Esophagus muscularis mucosa (tissue), 4 donors: ENCODE data around the gene ADAM30.

ENCODE experiments used
- CTCF ChIP-seq, 3 experiments: fragments of 200-600 bp in 2 of 3; fragments of 450-650 bp in 1 of 3; sonication (generic) in 2 of 3; IDR thresholded peaks; one replicate each; pipeline ENCODE4 v1.5.1; 2017 to 2019; ENCODE audit warnings: antibody characterized with exemption in 3 of 3, mild to moderate bottlenecking in 2 of 3, moderate library complexity in 1 of 3
- EP300 ChIP-seq: sonication (generic); formaldehyde crosslinking; IDR thresholded peaks from one replicate; pipeline ENCODE4 v1.6.1; 2017; ENCODE audit warnings: antibody characterized with exemption
- POLR2A ChIP-seq: fragments of 450-650 bp; IDR thresholded peaks from one replicate; pipeline ENCODE4 v1.6.1; 2017; ENCODE audit warnings: antibody characterized with exemption, moderate library complexity, mild to moderate bottlenecking, low read depth
- POLR2AphosphoS5 ChIP-seq, 2 donors: sonication (generic); formaldehyde crosslinking; IDR thresholded peaks; one replicate each; pipeline ENCODE4 v1.6.1; 2017; ENCODE audit warnings: antibody characterized with exemption in 2 of 2

- TF ChIP-seq POLR2A, result no peak
- no peak for TF ChIP-seq CTCF (IDR thresholded peaks at IDR 0.05)
- TF ChIP-seq POLR2AphosphoS5 (IDR thresholded peaks at IDR 0.05), result no peak
- no peak for TF ChIP-seq EP300
Measured at GRCh38 chr1:119919241-119919640, 22.9 kb upstream of the ADAM30 start.
